IPS-20b (cell line): ENCODE results near the gene STEAP1B.
"Not testable (repeated sequence)": the region's sequence is repeated elsewhere in the genome, so short reads cannot be mapped to it uniquely, and the experiment has no call there.

Experiments
- H3K27ac ChIP-seq: one replicate; pipeline ENCODE4 v1.5.1; 2013; ENCODE audit warnings: low read length
- H3K27me3 ChIP-seq: 2 replicates; pipeline ENCODE4 v1.6.1; 2013; ENCODE audit warnings: mild to moderate bottlenecking, low read length, inconsistent platforms; ENCODE audit not compliant: insufficient read depth
- H3K36me3 ChIP-seq: 2 replicates; pipeline ENCODE4 v1.6.1; 2013; ENCODE audit warnings: low read depth, mild to moderate bottlenecking, inconsistent platforms, low read length, moderate library complexity; ENCODE audit not compliant: insufficient read depth
- H3K4me1 ChIP-seq: 2 replicates; pipeline ENCODE4 v1.6.1; 2013; ENCODE audit warnings: mild to moderate bottlenecking, control low read depth, inconsistent platforms, low read length, moderate library complexity; ENCODE audit not compliant: insufficient read depth
- H3K4me3 ChIP-seq: 2 replicates; pipeline ENCODE4 v1.5.1; 2013; ENCODE audit warnings: mild to moderate bottlenecking, low read length, inconsistent platforms
- H3K9ac ChIP-seq: 2 replicates; pipeline ENCODE4 v1.6.1; 2013; ENCODE audit warnings: low read depth, mild to moderate bottlenecking, inconsistent platforms, low read length, moderate library complexity
- H3K9me3 ChIP-seq: 2 replicates; pipeline ENCODE4 v1.6.1; 2013; ENCODE audit warnings: mild to moderate bottlenecking, low read depth, low read length, inconsistent platforms; ENCODE audit not compliant: insufficient read depth

STEAP1B gene

DNA sequence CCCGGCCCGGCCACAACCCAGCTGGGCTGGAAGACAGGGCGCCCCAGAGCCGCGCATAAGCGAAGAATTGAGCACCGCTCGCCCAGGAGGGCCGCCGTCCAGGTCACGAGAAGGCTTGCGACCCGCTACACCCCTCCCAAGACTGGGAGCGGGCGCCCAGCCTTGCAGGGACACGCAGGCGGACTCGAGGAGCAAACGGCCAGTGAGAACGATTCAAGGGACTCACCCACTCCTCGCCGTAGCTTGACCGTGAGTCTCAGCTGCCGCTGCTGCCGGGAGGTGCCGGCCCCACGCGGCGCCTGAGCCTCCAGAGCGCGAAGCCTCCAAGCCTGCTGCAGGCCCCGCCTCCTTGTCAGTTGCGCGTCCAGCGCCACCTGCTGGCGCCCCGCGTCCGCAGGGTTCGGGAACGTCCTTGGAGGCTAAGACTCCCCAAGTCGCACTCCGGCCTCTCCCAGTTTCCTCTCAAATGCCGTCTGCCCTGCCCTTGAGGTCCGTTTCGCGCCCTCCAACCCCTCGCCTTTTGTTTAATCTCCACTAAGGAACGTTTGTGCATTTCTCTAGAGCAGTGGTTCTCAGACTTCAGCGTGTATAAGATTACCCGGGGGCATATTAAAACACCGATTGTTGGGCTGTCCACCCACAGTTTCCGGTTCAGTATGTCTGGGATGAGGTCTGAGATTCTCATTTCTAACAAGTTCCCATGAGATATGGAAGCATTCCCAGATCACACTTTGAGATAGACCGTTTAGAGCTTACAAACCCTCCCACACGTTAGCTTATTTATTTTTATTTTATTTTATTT is at the start of gene STEAP1B:
STEAP1B (minus strand) TSS at position 301 of the 802 bp plus-strand sequence. CDS start 5,333 bp downstream, outside the sequence.
- peak within 1 kb of the TSS; percentile 60; the same call in 1 of the 2 replicates for H3K4me3 ChIP-seq
- H3K9ac ChIP-seq = peak within 1 kb of the TSS; percentile 37; the same call in 1 of the 2 replicates
- H3K36me3 ChIP-seq, H3K27ac ChIP-seq, H3K9me3 ChIP-seq, H3K4me1 ChIP-seq: not testable (repeated sequence)
- H3K27me3 ChIP-seq = peaks cover 11% of the 10 kb centered on the region; the same call in 1 of the 2 replicates

DNA sequence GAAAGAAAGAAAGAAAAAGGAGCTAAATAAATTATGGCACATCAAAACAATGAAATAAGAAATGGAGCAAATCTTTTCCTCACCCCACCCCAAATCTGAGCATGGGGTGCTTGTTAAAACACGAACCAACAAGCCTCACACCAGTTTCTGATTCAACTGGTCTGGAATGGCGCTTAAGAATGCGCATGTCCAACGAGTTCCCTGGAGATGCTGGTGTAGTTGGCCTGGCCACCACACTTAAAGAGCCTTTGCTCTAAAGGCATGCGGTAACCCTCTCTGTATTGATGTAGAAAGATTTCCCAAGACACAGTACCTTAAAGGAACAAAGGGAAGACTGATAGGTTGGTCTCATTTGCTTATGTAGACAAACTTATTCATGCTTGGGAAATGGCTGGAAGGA is 49.1 kb upstream of the STEAP1B start:
- Histone ChIP-seq H3K4me3 (peak overlapping the region; percentile 91), H3K9me3 (no peaks in the 10 kb centered on the region), H3K9ac (peak overlapping the region; percentile 85; the same call in 1 of the 2 replicates), H3K36me3 (no peaks in the 10 kb centered on the region), H3K4me1 (peaks cover 9% of the 10 kb centered on the region; the same call in 1 of the 2 replicates), H3K27ac (peak overlapping the region; percentile 52), H3K27me3 (no peaks in the 10 kb centered on the region)

DNA sequence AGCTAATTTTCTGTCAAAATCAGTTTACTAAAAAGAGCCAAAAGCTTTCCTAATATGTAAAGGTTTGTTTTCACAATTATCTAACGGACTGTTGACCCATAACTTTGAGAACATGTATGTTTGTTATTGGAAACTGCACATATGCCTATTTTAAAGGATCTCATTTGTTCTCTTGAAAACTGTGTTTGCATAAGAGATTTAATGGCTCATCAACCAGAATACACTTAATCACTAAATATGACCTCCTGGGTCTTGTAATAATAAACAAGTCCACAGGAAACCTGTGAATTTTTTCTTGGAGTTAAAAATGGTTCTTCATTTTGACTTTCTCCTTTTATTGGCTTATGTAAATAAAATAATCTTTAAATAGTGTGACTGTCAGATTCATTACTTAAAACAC is 48.3 kb upstream of the STEAP1B start:
- Histone ChIP-seq H3K9ac (no peak overlapping the region), H3K36me3 (no peaks in the 10 kb centered on the region), H3K27ac (no peak overlapping the region), H3K4me1 (peaks cover 9% of the 10 kb centered on the region; the same call in 1 of the 2 replicates), H3K4me3 (no peak overlapping the region), H3K27me3 (no peaks in the 10 kb centered on the region), H3K9me3 (no peaks in the 10 kb centered on the region)

DNA sequence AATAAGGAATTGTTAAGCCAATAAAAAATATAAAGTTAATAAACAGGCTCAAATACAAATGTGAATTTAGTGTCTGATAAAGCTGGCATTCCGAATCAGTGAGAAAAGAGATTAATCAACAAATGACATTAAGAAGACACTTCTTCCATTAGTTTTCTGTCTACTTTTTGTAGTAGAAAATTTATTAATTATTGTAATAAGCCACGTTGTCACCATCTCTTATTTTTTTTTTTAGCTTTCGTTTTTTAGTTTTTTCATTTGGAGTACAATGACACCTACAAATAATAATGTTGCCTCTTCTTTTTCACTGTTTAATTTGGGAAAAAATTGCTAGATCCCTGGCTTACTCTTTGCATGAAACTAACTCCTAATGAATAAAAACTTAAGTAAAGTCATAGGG is 46.8 kb upstream of the STEAP1B start:
- Histone ChIP-seq H3K4me3 (no peak overlapping the region), H3K4me1 (peaks cover 9% of the 10 kb centered on the region; the same call in 1 of the 2 replicates), H3K9me3 (no peaks in the 10 kb centered on the region), H3K27me3 (no peaks in the 10 kb centered on the region), H3K9ac (no peak overlapping the region), H3K36me3 (no peaks in the 10 kb centered on the region), H3K27ac (no peak overlapping the region)

DNA sequence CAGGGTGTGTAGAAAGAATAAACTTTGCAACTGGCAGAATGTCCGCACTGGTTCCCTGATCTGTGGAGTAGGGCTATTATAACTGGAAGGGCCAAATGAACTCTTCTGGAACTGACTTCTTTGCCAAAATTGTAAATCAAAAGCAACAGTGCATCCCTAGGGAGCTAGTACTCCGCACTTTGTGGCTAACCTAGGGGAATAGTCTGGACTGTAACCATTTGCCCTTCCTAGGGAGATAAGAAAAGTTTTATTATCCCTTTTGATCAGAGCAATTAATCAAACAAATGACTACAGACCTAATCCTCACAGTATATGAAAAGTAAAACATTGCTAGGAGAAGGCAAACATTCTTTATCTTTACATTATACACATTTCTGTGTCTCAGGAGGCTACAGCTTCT is 45.5 kb upstream of the STEAP1B start:
- Histone ChIP-seq H3K36me3 (no peaks in the 10 kb centered on the region), H3K27ac (no peak overlapping the region), H3K27me3 (no peaks in the 10 kb centered on the region), H3K4me1 (peaks cover 7% of the 10 kb centered on the region; the same call in 1 of the 2 replicates), H3K4me3 (no peak overlapping the region), H3K9ac (no peak overlapping the region), H3K9me3 (no peaks in the 10 kb centered on the region)

DNA sequence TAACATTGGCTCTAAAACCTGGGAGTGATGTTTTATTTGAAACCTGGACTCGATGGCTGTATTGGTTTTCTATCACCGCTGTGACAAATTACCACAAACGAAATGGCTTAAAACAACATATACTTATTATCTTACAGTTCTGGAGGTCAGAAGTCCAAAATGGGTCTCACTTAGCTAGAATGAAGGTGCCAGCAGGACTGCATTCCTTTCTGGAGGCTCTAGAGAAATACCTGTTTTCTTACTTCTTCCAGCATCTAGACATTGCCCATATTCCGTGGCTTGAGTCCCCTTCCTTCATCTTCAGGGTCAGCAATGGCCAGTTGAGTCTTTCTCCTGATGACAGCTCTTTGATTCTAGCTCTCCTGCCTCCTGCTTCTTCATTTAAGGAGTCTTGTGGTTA is 44.3 kb upstream of the STEAP1B start:
- peaks cover 3% of the 10 kb centered on the region; the same call in 1 of the 2 replicates for H3K4me1 ChIP-seq
- H3K27me3 ChIP-seq = no peaks in the 10 kb centered on the region
- H3K9me3 ChIP-seq = no peaks in the 10 kb centered on the region
- no peak overlapping the region for H3K9ac ChIP-seq
- no peaks in the 10 kb centered on the region for H3K36me3 ChIP-seq
- no peak overlapping the region for H3K27ac ChIP-seq
- H3K4me3 ChIP-seq = no peak overlapping the region

DNA sequence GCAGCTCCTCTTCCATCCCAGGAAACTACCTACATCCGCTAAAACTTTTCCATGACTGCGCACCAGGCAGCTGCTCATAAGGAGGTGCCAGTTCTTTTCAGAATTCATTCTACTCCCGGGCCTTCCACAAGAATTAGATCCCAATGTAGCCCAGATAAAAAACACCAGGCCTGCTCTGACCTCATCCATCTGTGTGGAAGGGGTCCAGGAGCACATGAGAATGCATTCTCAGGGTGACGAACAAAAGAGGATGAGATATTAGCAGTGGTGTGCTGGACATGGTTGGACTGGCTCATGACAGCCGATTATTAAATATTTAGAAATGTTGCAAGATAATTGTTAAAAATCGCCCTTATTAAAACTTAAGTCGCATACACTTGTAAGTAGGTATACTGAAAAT is 43.2 kb upstream of the STEAP1B start:
- Histone ChIP-seq H3K27me3 (no peaks in the 10 kb centered on the region), H3K4me3 (no peak overlapping the region), H3K9me3 (no peaks in the 10 kb centered on the region), H3K4me1 (no peaks in the 10 kb centered on the region), H3K9ac (no peak overlapping the region), H3K36me3 (no peaks in the 10 kb centered on the region), H3K27ac (no peak overlapping the region)

DNA sequence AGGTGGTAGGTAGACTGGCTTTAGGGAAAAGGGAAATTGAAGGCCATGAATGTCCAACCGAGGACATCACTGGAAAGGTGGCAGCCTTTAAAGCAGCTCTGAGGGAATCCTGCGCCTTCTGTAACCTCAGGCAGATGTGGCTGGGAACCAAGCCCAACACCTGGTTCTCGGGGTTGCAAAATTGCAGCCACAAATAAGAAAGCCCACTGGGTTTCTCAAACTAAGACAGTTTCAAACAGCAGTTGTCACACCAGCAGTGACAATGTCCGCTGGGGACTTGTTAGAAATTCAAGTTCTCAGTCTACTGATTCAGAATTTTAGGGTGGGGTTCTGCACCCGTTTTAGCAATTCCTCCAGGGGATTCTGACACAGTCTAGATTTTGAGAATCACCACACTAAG is 42.7 kb upstream of the STEAP1B start:
- Histone ChIP-seq H3K4me3 (no peak overlapping the region), H3K36me3 (no peaks in the 10 kb centered on the region), H3K9ac (no peak overlapping the region), H3K27ac (no peak overlapping the region), H3K4me1 (no peaks in the 10 kb centered on the region), H3K27me3 (no peaks in the 10 kb centered on the region), H3K9me3 (no peaks in the 10 kb centered on the region)

DNA sequence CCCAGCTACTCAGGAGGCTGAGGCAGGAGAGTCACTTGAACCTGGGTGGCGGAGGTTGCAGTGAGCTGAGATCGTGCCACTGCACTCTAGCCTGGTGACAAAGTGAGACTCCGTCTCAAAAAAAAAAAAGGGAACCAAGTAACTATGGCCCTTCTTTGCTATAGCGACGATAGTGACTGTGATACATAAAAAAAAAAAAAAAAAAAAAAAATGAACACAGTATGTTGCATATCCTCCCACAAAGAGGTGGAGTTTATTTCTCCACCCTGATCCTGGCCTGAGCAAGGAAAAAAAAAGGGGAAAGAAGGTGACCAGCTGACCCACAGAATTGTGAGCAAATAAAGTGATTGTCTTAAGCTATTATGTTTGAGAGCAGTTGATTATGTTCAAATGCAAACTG is 42.3 kb upstream of the STEAP1B start:
- Histone ChIP-seq H3K27me3 (no peaks in the 10 kb centered on the region), H3K4me1 (no peaks in the 10 kb centered on the region), H3K36me3 (no peaks in the 10 kb centered on the region), H3K27ac (no peak overlapping the region), H3K9me3 (no peaks in the 10 kb centered on the region), H3K4me3 (no peak overlapping the region), H3K9ac (no peak overlapping the region)

DNA sequence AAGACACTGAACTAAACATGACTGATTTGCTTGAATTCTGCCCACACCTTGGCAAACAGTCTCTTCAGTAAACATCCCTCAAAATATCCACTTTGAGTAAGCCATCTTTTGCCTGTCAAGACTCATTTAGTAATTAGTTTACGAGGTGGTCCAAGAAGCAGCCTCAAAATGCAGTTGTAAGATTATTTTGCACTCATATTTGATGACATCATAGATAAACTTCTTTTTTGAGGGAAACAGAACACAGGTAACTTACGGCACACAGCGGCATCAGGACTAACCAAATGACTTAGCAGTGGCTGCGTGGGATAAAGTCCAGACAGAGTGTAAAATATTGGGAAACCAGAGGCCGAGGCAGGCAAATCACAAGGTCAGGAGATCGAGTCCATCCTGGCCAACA is 41.8 kb upstream of the STEAP1B start:
- H3K9me3 ChIP-seq = no peaks in the 10 kb centered on the region
- no peaks in the 10 kb centered on the region for H3K27me3 ChIP-seq
- H3K4me3 ChIP-seq = no peak overlapping the region
- H3K27ac ChIP-seq = no peak overlapping the region
- no peaks in the 10 kb centered on the region for H3K36me3 ChIP-seq
- no peak overlapping the region for H3K9ac ChIP-seq
- no peaks in the 10 kb centered on the region for H3K4me1 ChIP-seq

DNA sequence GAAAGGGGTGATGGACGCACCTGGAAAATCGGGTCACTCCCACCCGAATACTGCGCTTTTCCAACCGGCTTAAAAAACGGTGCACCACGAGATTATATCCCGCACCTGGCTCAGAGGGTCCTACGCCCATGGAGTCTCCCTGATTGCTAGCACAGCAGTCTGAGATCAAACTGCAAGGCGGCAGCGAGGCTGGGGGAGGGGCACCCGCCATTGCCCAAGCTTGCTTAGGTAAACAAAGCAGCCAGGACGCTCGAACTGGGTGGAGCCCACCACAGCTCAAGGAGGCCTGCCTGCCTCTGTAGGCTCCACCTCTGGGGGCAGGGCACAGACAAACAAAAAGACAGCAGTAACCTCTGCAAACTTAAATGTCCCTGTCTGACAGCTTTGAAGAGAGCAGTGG is 28.5 kb upstream of the STEAP1B start:
- H3K27me3 ChIP-seq, H3K9ac ChIP-seq, H3K4me1 ChIP-seq, H3K27ac ChIP-seq, H3K9me3 ChIP-seq, H3K4me3 ChIP-seq, H3K36me3 ChIP-seq: not testable (repeated sequence)

DNA sequence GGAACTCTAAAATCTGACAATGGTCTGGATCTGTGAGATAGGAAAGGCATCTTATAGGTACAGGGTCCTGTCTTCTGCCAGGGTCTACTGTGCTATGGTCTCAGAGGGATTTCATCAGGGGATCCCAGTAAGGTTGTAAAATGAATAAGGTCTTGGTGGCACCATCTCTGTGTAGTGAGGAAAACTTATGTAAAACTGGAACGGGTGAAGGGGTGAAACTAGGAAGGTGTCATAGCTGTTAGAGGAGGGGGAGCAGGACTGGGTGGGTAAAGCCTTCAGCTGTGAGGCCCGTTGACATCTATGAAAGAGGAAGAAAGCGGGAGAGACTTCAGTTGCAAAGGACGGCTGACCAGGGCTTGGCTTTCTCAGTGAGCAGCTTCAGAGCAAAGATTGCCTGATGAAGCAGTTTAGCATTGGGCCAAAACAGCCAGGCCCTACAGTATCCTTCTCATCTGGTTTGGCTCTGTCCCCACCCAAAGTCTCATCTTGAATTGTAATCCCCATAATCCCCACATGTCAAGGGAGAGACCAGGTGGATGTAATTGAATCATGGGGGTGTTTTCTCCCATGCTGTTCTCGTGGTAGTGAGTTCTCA is 24.5 kb upstream of the STEAP1B start:
- H3K9ac ChIP-seq, H3K36me3 ChIP-seq, H3K4me3 ChIP-seq, H3K9me3 ChIP-seq, H3K27ac ChIP-seq, H3K4me1 ChIP-seq, H3K27me3 ChIP-seq: not testable (repeated sequence)
